HG02852 (cell line): Measurements from ENCODE around the gene RFX4.

Experiments used
- ATAC-seq: cut with Tn5 transposase; IDR thresholded peaks from one replicate; pipeline ENCODE4 v1.9.1; 2021; ENCODE audit warnings: mild to moderate bottlenecking, moderate library complexity; ENCODE audit not compliant: unreplicated experiment

The RFX4 gene

GRCh38 chr12:106645465-106646330 lies 62.9 kb downstream of the RFX4 start:
- ATAC-seq, result no peak

GRCh38 chr12:106646472-106646871 lies 63.7 kb downstream of the RFX4 start:
- ATAC-seq, result no peak

- no peak for ATAC-seq
Measured at GRCh38 chr12:106647793-106648514, 65.2 kb downstream of the RFX4 start.

- ATAC-seq, result no peak
Measured at GRCh38 chr12:106648736-106649135, 65.9 kb downstream of the RFX4 start.

DNA sequence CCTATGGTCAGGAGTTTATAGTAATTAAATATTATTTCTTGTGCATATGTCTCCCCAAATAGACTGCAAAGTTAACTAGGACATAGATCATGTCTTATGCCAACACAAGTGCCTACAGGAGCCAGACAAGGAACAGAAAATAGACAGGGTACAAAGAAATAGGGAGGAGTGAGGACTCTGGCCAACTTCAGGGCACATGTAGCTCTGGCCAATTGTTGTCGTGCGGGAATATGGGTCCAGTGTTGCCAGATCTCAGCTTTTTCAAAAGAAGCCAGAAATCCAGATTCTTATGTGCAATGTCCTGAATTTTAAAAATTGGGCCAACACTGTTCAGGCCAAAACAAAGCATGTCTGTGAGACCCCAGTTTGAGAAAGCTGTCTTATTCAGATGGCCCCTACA lies 68.7 kb downstream of the RFX4 start:
- ATAC-seq, result no peak

- ATAC-seq, result no peak
Measured at GRCh38 chr12:106652510-106653015, 69.8 kb downstream of the RFX4 start.

- ATAC-seq, result no peak
Measured at GRCh38 chr12:106655577-106655976, 72.8 kb downstream of the RFX4 start.

DNA sequence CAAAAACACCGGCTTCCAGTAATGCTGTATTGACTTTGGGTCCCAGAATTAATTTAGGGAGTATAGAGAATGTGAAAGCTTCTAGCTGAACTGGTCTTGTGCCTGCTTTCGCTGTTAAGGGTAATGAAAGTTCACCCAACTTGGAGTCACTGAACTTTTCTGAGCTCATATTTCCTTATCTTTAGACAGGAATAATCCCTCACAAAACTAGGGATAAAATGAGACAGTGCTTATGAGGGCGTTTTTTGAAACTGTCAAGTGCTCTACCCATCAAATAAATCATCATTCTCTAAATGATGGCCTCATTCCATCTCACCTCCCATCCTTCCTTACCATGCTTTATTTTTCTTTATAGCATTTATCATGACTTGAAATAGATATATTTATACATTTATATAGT lies 74.7 kb downstream of the RFX4 start:
- ATAC-seq, result no peak

GRCh38 chr12:106663385-106663784 lies 80.6 kb downstream of the RFX4 start:
- no peak for ATAC-seq

- ATAC-seq, result no peak
Measured at GRCh38 chr12:106669216-106669615, 86.4 kb downstream of the RFX4 start.

DNA sequence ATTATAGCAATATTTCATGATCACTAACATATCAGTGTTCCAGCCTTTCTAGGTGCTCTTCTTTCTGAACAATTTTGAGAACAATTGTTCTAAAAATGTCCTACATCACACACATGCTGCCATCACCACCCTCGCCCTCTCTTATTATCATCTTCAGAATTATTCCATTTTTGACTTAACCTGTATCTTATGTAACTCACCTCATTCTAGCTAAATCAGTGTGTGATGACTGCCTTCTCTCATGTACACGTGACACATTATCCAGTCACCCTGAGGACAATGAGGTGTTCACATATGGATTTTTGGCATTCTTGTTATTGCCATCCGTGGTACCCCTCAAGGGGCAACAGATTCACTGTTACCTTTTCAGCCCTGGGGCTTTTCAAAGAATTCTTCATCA lies 87.3 kb downstream of the RFX4 start:
- no peak for ATAC-seq

DNA sequence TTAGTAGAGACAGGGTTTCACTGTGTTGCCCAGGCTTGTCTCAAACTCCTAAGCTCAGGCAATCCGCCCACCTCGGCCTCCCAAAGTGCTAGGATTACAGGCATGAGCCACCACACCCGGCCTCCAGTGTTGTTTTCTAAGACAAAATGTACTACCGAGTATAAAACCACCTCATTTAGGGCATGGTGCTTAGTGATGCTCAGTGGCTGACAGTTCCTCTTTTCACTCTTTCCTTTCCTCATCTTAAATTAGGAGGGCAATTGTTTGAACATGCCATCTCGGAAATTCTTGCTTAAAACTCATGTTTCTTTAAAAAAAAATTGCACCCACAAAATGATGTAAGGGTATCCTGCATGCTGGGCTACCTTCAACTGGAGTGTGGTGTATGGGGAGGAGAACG lies 89.0 kb downstream of the RFX4 start:
- ATAC-seq, result no peak

DNA sequence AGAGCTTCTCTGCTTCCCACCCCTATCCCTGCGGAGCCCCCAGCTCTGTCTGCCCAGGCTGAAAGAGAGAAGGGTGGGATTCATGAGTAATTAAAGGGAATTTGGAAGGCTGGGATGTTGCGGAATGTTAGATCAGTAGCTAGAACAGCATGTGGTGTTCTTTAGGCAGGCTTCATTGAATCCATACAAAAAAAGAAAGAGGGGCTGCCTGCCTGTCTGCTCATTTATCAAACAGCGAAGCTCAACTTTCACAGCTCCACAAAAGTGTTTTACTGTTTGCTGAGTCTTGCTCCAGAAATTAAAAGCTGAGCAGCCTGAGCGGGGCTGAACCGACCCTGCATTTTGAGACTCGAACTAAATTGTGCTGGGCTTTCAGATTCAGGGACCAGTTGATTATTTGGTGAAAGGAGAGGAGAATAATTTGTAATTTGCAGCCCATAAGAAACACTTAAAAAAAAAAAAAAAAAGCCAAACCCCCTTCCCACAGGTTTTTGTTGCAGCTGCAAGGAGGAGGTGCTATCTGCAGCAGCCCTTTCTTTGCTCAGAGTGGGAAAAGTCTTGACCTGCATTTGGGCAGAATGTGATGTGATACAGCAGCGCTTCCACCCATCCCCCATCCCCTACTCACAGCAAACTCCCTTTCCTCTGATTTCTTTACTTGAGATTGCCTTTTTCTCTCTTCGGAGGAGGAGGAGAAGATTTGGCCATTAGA lies 89.7 kb downstream of the RFX4 start:
- no peak for ATAC-seq

- no peak for ATAC-seq
Measured at GRCh38 chr12:106673141-106673540, 90.3 kb downstream of the RFX4 start.

GRCh38 chr12:106675651-106676435 lies 93.0 kb downstream of the RFX4 start:
- no peak for ATAC-seq

GRCh38 chr12:106679574-106679973 lies 96.8 kb downstream of the RFX4 start:
- ATAC-seq, result no peak

- no peak for ATAC-seq
Measured at GRCh38 chr12:106680280-106680679, 97.5 kb downstream of the RFX4 start.

- no peak for ATAC-seq
Measured at GRCh38 chr12:106681210-106681609, 98.4 kb downstream of the RFX4 start.

GRCh38 chr12:106682594-106683234 lies 99.9 kb downstream of the RFX4 start:
- ATAC-seq, result no peak

- no peak for ATAC-seq
Measured at GRCh38 chr12:106684497-106684896, 101.7 kb downstream of the RFX4 start.
